HepG2 (cell line): Measurements from ENCODE around the gene SLC25A11. TPM values are rescaled to one million over a fixed set of nuclear protein-coding genes. Genes with fewer than 3 reads are reported as not detected.
A peak's percentile ranks its signal among the peaks of the same experiment; 100 is the strongest.

Experiments used
- HMG20B ChIP-seq: conservative IDR thresholded peaks from 2 replicates; pipeline ENCODE4 v1.6.1; 2016; ENCODE audit warnings: missing genetic modification reagents, missing compliant biosample characterization
- JUNB ChIP-seq: sonication (generic); formaldehyde crosslinking; IDR thresholded peaks from 2 replicates; pipeline ENCODE4 v1.8.0; 2022; ENCODE audit warnings: missing genetic modification reagents, mild to moderate bottlenecking, borderline replicate concordance
- MTF1 ChIP-seq: sonication (generic); formaldehyde crosslinking; IDR thresholded peaks from 2 replicates; pipeline ENCODE4 v1.5.0; 2020; ENCODE audit warnings: missing genetic modification reagents
- NR2F2 ChIP-seq: IDR thresholded peaks from 2 replicates; pipeline ENCODE4 v1.6.1; 2012; ENCODE audit warnings: low read depth, inconsistent platforms, borderline replicate concordance
- RAD51 ChIP-seq: fragments of 450-650 bp; IDR thresholded peaks from 2 replicates; pipeline ENCODE4 v1.6.1; 2016; ENCODE audit warnings: borderline replicate concordance
- RFXAP ChIP-seq: sonication (generic); formaldehyde crosslinking; IDR thresholded peaks from 2 replicates; pipeline ENCODE4 v1.4.0; 2020; ENCODE audit warnings: missing genetic modification reagents, borderline replicate concordance
- SMC3 ChIP-seq: IDR thresholded peaks from 2 replicates; pipeline ENCODE4 v1.6.1; 2011; ENCODE audit warnings: low read length, improper control_type of control experiment
- SSRP1 ChIP-seq: IDR thresholded peaks from 2 replicates; pipeline ENCODE4 v1.6.1; 2016; ENCODE audit warnings: control low read depth
- TBX3 ChIP-seq: fragments of 450-650 bp; IDR thresholded peaks from 2 replicates; pipeline ENCODE4 v1.6.1; 2017; ENCODE audit warnings: antibody characterized with exemption, mild to moderate bottlenecking, inconsistent platforms, borderline replicate concordance
- TCF7 ChIP-seq: sonication (generic); IDR thresholded peaks from 2 replicates; pipeline ENCODE4 v1.6.1; 2016; ENCODE audit warnings: antibody characterized with exemption, low read depth
- ZFP1 ChIP-seq: IDR thresholded peaks from 2 replicates; pipeline ENCODE4 v1.6.1; 2016
- ZKSCAN1 ChIP-seq: fragments of 150-350 bp; IDR thresholded peaks from 2 replicates; pipeline ENCODE4 v1.6.1; 2014; ENCODE audit warnings: low read length
- ZMYM2 ChIP-seq: sonication (generic); formaldehyde crosslinking; IDR thresholded peaks from 2 replicates; pipeline ENCODE4 v1.8.0; 2022; ENCODE audit warnings: mild to moderate bottlenecking, missing genetic modification reagents
- polyA plus RNA-seq, 8 experiments: library from polyadenylated mRNA; depleted of rRNA in 3 of 8; stranded (reverse) in 7 of 8; unstranded in 1 of 8; fragments of >200 nt; fragmentation: Illumina TruSeq in 4 of 8; extraction: Trizol in 4 of 8; gene quantifications; 2 replicates each; pipeline versions ENCODE4 v1.2.1 to v1.2.3, GENCODE V29; 2011 to 2016; ENCODE audit warnings: low read depth in 4 of 8, missing spikeins in 1 of 8, mixed read lengths in 1 of 8; ENCODE audit not compliant: insufficient read depth in 1 of 8
- total RNA-seq, 5 experiments: library from RNA; depleted of rRNA; stranded (reverse); fragments of >200 nt; fragmentation: Illumina TruSeq; extraction: Trizol; gene quantifications; 2 replicates each; pipeline ENCODE4 v1.2.3, GENCODE V29; 2016; ENCODE audit warnings: low read depth in 1 of 5
- TF ChIP-seq, protein P1 (sequence below): sonication (generic); formaldehyde crosslinking; IDR thresholded peaks from 2 replicates; pipeline ENCODE4 v1.8.0; 2022; ENCODE audit warnings: missing genetic modification reagents, mild to moderate bottlenecking, moderate library complexity, borderline replicate concordance
- TF ChIP-seq, protein P2 (sequence below): sonication (generic); formaldehyde crosslinking; IDR thresholded peaks from 2 replicates; pipeline ENCODE4 v1.5.0; 2020; ENCODE audit warnings: mild to moderate bottlenecking, missing genetic modification reagents
- TF ChIP-seq, protein P3 (sequence below): sonication (generic); formaldehyde crosslinking; IDR thresholded peaks from 2 replicates; pipeline ENCODE4 v1.4.0; 2020; ENCODE audit warnings: missing genetic modification reagents
- TF ChIP-seq, protein P4 (sequence below): sonication (generic); formaldehyde crosslinking; IDR thresholded peaks from 2 replicates; pipeline ENCODE4 v1.5.0; 2020; ENCODE audit warnings: missing genetic modification reagents, mild to moderate bottlenecking, borderline replicate concordance

Gene SLC25A11
- total and polyA plus RNA-seq, 2 of the 13 experiments (the other 11 are each of a cell fraction or from before 2014, with no cell fraction given): 35.4 to 47.2 TPM

DNA sequence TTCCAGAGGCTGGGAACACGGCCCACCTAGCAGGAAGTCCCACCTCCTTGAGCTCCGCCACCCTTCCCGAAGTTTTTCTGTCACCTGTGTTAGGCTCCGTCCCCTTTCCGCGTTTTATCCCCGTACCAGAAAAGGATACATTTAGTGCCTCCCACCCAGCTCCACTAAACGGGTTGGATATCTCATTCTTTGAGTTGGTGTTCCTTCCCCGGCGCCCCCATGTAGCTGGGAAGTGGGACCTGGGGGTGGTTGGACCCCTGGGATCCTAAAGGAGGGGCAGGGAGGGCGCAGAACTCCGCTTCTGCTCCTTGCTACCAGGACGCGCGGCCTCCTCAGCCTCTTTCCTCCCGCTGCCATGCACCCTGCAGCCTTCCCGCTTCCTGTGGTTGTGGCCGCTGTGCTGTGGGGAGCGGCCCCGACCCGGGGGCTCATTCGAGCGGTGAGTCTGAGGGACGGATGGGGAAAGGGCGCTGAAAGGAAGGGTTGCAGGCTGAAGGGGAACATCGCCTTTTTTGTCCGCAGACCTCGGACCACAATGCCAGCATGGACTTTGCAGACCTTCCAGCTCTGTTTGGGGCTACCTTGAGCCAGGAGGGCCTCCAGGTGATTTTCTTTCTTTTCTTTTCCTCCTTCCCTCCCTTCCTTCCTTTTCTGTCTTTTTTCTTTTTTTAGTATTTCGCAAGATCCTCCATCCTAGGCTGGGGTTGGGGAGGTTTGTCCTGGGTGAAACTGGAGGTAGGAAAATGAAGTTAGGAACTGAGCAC, 891 bp upstream of the SLC25A11 start (continued):
- TF ChIP-seq, protein P1, sequence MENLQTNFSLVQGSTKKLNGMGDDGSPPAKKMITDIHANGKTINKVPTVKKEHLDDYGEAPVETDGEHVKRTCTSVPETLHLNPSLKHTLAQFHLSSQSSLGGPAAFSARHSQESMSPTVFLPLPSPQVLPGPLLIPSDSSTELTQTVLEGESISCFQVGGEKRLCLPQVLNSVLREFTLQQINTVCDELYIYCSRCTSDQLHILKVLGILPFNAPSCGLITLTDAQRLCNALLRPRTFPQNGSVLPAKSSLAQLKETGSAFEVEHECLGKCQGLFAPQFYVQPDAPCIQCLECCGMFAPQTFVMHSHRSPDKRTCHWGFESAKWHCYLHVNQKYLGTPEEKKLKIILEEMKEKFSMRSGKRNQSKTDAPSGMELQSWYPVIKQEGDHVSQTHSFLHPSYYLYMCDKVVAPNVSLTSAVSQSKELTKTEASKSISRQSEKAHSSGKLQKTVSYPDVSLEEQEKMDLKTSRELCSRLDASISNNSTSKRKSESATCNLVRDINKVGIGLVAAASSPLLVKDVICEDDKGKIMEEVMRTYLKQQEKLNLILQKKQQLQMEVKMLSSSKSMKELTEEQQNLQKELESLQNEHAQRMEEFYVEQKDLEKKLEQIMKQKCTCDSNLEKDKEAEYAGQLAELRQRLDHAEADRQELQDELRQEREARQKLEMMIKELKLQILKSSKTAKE (CRISPR knock-in tag): no peak
- TF ChIP-seq JUNB (CRISPR knock-in tag) (no peak), SMC3 (no peak), MTF1 (CRISPR knock-in tag) (no peak), TCF7 (no peak), ZFP1 (no peak), NR2F2 (0 out of 2 replicates have a peak, but pooled peaks have one; percentile 26), RAD51 (no peak), HMG20B (no peak), ZMYM2 (no peak), ZKSCAN1 (no peak), SSRP1 (no peak), TBX3 (no peak), RFXAP (CRISPR knock-in tag) (no peak)
- TF ChIP-seq, protein P2, sequence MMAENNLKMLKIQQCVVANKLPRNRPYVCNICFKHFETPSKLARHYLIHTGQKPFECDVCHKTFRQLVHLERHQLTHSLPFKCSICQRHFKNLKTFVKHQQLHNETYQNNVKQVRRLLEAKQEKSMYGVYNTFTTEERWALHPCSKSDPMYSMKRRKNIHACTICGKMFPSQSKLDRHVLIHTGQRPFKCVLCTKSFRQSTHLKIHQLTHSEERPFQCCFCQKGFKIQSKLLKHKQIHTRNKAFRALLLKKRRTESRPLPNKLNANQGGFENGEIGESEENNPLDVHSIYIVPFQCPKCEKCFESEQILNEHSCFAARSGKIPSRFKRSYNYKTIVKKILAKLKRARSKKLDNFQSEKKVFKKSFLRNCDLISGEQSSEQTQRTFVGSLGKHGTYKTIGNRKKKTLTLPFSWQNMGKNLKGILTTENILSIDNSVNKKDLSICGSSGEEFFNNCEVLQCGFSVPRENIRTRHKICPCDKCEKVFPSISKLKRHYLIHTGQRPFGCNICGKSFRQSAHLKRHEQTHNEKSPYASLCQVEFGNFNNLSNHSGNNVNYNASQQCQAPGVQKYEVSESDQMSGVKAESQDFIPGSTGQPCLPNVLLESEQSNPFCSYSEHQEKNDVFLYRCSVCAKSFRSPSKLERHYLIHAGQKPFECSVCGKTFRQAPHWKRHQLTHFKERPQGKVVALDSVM (CRISPR knock-in tag): peak; percentile 84
- TF ChIP-seq, protein P3, sequence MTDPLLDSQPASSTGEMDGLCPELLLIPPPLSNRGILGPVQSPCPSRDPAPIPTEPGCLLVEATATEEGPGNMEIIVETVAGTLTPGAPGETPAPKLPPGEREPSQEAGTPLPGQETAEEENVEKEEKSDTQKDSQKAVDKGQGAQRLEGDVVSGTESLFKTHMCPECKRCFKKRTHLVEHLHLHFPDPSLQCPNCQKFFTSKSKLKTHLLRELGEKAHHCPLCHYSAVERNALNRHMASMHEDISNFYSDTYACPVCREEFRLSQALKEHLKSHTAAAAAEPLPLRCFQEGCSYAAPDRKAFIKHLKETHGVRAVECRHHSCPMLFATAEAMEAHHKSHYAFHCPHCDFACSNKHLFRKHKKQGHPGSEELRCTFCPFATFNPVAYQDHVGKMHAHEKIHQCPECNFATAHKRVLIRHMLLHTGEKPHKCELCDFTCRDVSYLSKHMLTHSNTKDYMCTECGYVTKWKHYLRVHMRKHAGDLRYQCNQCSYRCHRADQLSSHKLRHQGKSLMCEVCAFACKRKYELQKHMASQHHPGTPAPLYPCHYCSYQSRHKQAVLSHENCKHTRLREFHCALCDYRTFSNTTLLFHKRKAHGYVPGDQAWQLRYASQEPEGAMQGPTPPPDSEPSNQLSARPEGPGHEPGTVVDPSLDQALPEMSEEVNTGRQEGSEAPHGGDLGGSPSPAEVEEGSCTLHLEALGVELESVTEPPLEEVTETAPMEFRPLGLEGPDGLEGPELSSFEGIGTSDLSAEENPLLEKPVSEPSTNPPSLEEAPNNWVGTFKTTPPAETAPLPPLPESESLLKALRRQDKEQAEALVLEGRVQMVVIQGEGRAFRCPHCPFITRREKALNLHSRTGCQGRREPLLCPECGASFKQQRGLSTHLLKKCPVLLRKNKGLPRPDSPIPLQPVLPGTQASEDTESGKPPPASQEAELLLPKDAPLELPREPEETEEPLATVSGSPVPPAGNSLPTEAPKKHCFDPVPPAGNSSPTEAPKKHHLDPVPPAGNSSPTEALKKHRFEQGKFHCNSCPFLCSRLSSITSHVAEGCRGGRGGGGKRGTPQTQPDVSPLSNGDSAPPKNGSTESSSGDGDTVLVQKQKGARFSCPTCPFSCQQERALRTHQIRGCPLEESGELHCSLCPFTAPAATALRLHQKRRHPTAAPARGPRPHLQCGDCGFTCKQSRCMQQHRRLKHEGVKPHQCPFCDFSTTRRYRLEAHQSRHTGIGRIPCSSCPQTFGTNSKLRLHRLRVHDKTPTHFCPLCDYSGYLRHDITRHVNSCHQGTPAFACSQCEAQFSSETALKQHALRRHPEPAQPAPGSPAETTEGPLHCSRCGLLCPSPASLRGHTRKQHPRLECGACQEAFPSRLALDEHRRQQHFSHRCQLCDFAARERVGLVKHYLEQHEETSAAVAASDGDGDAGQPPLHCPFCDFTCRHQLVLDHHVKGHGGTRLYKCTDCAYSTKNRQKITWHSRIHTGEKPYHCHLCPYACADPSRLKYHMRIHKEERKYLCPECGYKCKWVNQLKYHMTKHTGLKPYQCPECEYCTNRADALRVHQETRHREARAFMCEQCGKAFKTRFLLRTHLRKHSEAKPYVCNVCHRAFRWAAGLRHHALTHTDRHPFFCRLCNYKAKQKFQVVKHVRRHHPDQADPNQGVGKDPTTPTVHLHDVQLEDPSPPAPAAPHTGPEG (CRISPR knock-in tag): no peak
- TF ChIP-seq, protein P4, sequence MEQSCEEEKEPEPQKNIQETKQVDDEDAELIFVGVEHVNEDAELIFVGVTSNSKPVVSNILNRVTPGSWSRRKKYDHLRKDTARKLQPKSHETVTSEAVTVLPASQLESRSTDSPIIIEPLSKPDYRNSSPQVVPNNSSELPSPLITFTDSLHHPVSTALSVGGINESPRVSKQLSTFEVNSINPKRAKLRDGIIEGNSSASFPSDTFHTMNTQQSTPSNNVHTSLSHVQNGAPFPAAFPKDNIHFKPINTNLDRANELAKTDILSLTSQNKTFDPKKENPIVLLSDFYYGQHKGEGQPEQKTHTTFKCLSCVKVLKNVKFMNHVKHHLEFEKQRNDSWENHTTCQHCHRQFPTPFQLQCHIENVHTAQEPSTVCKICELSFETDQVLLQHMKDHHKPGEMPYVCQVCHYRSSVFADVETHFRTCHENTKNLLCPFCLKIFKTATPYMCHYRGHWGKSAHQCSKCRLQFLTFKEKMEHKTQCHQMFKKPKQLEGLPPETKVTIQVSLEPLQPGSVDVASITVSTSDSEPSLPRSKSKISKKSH (CRISPR knock-in tag): no peak
